MM.1S (cell line): ENCODE data around the gene AGTR1.

Source experiments
- DNase-seq: peaks from one replicate; pipeline ENCODE4 v3.0.0-alpha.2; 2015
- H2AFZ ChIP-seq: fragments of 300-600 bp; sonication (generic); 2 replicates; pipeline ENCODE4 v1.6.0; 2016; ENCODE audit warnings: antibody characterized with exemption, low read length
- H3F3A ChIP-seq: fragments of 300-600 bp; sonication (generic); 2 replicates; pipeline ENCODE4 v1.6.1; 2016; ENCODE audit warnings: mild to moderate bottlenecking, antibody characterized with exemption, low read length, moderate library complexity, mixed read lengths; ENCODE audit not compliant: insufficient read depth
- H3K27ac ChIP-seq: fragments of 300-600 bp; sonication (generic); 2 replicates; pipeline ENCODE4 v1.5.1; 2016; ENCODE audit warnings: mild to moderate bottlenecking, low read length
- H3K27me3 ChIP-seq: fragments of 300-600 bp; sonication (generic); replicated peaks from 2 replicates; pipeline ENCODE4 v1.6.0; 2016; ENCODE audit warnings: low read length; ENCODE audit not compliant: insufficient read depth
- H3K36me3 ChIP-seq: fragments of 300-600 bp; sonication (generic); replicated peaks from 2 replicates; pipeline ENCODE4 v1.6.1; 2016; ENCODE audit warnings: mild to moderate bottlenecking, low read length, mixed read lengths; ENCODE audit not compliant: insufficient read depth
- H3K4me1 ChIP-seq: fragments of 300-600 bp; sonication (generic); 2 replicates; pipeline ENCODE4 v1.6.1; 2016; ENCODE audit warnings: low read length, mixed read lengths
- H3K4me2 ChIP-seq: fragments of 300-600 bp; sonication (generic); 2 replicates; pipeline ENCODE4 v1.6.0; 2016; ENCODE audit warnings: low read depth, low read length
- H3K4me3 ChIP-seq: fragments of 300-600 bp; sonication (generic); 2 replicates; pipeline ENCODE4 v1.5.1; 2016; ENCODE audit warnings: low read length, mixed read lengths
- H3K79me2 ChIP-seq: fragments of 300-600 bp; sonication (generic); 2 replicates; pipeline ENCODE4 v1.6.1; 2016; ENCODE audit warnings: mixed run types, low read length, mixed read lengths
- H3K9ac ChIP-seq: fragments of 300-600 bp; sonication (generic); 2 replicates; pipeline ENCODE4 v1.6.1; 2016; ENCODE audit warnings: low read length, mixed read lengths
- H3K9me2 ChIP-seq: fragments of 300-600 bp; sonication (generic); replicated peaks from 2 replicates; pipeline ENCODE4 v1.6.1; 2016; ENCODE audit warnings: mild to moderate bottlenecking, low read length, mixed read lengths; ENCODE audit not compliant: insufficient read depth
- H3K9me3 ChIP-seq: fragments of 300-600 bp; sonication (generic); replicated peaks from 2 replicates; pipeline ENCODE4 v1.6.1; 2016; ENCODE audit warnings: mild to moderate bottlenecking, low read length, mixed read lengths; ENCODE audit not compliant: insufficient read depth
- H4K20me1 ChIP-seq: fragments of 300-600 bp; sonication (generic); 2 replicates; pipeline ENCODE4 v1.6.1; 2016; ENCODE audit warnings: mild to moderate bottlenecking, low read length, moderate library complexity, mixed read lengths; ENCODE audit not compliant: insufficient read depth
- CTCF ChIP-seq: fragments of 300-600 bp; sonication (generic); IDR thresholded peaks from 2 replicates; pipeline ENCODE4 v1.5.1; 2016; ENCODE audit warnings: antibody characterized with exemption, low read length, mixed read lengths
- EZH2 ChIP-seq: fragments of 300-600 bp; sonication (generic); optimal IDR thresholded peaks from 2 replicates; pipeline ENCODE3; 2017; ENCODE audit warnings: low read depth, mild to moderate bottlenecking, antibody characterized with exemption, low read length, mixed read lengths
- EZH2phosphoT487 ChIP-seq: fragments of 300-600 bp; sonication (generic); IDR thresholded peaks from 2 replicates; pipeline ENCODE4 v1.6.1; 2018; ENCODE audit warnings: antibody characterized with exemption, low read length

AGTR1 gene

GRCh38 chr3:148789906-148790305 is 92.2 kb downstream of the AGTR1 start:
- no peak for DNase-seq
- no peaks in the 10 kb centered on the region for H3K79me2 ChIP-seq
- H2AFZ ChIP-seq, result no peak overlapping the region
- TF ChIP-seq EZH2, result no peak
- TF ChIP-seq CTCF, result no peak
- no peak for TF ChIP-seq EZH2phosphoT487
- H4K20me1 ChIP-seq, result no peaks in the 10 kb centered on the region
- no peaks in the 10 kb centered on the region for H3K27me3 ChIP-seq
- H3K9me3 ChIP-seq, result no peaks in the 10 kb centered on the region
- no peaks in the 10 kb centered on the region for H3K9me2 ChIP-seq
- H3F3A ChIP-seq, result no peaks in the 10 kb centered on the region
- no peaks in the 10 kb centered on the region for H3K36me3 ChIP-seq
- H3K27ac ChIP-seq, result no peak overlapping the region
- H3K4me1 ChIP-seq, result no peaks in the 10 kb centered on the region
- no peak overlapping the region for H3K4me2 ChIP-seq
- no peak overlapping the region for H3K4me3 ChIP-seq
- H3K9ac ChIP-seq, result no peak overlapping the region

GRCh38 chr3:148790370-148790769 is 92.7 kb downstream of the AGTR1 start:
- Histone ChIP-seq H3K27me3 (no peaks in the 10 kb centered on the region), H3K27ac (no peak overlapping the region), H4K20me1 (no peaks in the 10 kb centered on the region), H3K4me1 (no peaks in the 10 kb centered on the region), H2AFZ (no peak overlapping the region), H3K4me2 (no peak overlapping the region), H3K36me3 (no peaks in the 10 kb centered on the region), H3K9me3 (no peaks in the 10 kb centered on the region), H3K79me2 (no peaks in the 10 kb centered on the region), H3F3A (no peaks in the 10 kb centered on the region), H3K9ac (no peak overlapping the region), H3K9me2 (no peaks in the 10 kb centered on the region), H3K4me3 (no peak overlapping the region)
- TF ChIP-seq EZH2 (no peak), CTCF (no peak), EZH2phosphoT487 (no peak)
- no peak for DNase-seq

GRCh38 chr3:148790851-148791735 is 93.4 kb downstream of the AGTR1 start:
- no peaks in the 10 kb centered on the region for H4K20me1 ChIP-seq
- no peak overlapping the region for H3K9ac ChIP-seq

More at GRCh38 chr3:148790851-148791735, 93.4 kb downstream of the AGTR1 start:
- DNase-seq, result no peak
- H3K79me2 ChIP-seq, result no peaks in the 10 kb centered on the region
- H3K27me3 ChIP-seq, result no peaks in the 10 kb centered on the region
- no peaks in the 10 kb centered on the region for H3K36me3 ChIP-seq
- H3F3A ChIP-seq, result no peaks in the 10 kb centered on the region
- H3K9me2 ChIP-seq, result no peaks in the 10 kb centered on the region
- no peak overlapping the region for H3K27ac ChIP-seq
- H3K4me2 ChIP-seq, result no peak overlapping the region
- no peaks in the 10 kb centered on the region for H3K4me1 ChIP-seq
- no peak overlapping the region for H2AFZ ChIP-seq
- no peaks in the 10 kb centered on the region for H3K9me3 ChIP-seq
- H3K4me3 ChIP-seq, result no peak overlapping the region
- TF ChIP-seq EZH2phosphoT487 (no peak), EZH2 (no peak), CTCF (no peak)
